Upper lobe of left lung (tissue), 6 donors: ENCODE measurements around the gene DHX40. TPM values are rescaled to one million over a fixed set of nuclear protein-coding genes. Genes with fewer than 3 reads are reported as not detected.

Source experiments
- ATAC-seq, 2 donors: fragments of 200-7000 bp; cut with Tn5 transposase; one replicate each; pipeline ENCODE4 v1.9.1; 2022; ENCODE audit warnings: mild to moderate bottlenecking in 2 of 2, moderate library complexity in 2 of 2; ENCODE audit not compliant: low FRiP score in 2 of 2
- DNase-seq, 2 donors: peaks; one replicate each; pipeline ENCODE4 v3.0.0-alpha.2; 2019 to 2020
- H3K27ac ChIP-seq, 4 donors: fragments of 200-600 bp; sonication (generic); one replicate each; pipeline ENCODE4 v1.5.1; 2016 to 2019
- H3K27me3 ChIP-seq, 4 donors: fragments of 200-600 bp; sonication (generic); one replicate each; pipeline ENCODE4 v1.5.1; 2017 to 2019
- H3K36me3 ChIP-seq, 4 donors: fragments of 200-600 bp; sonication (generic); one replicate each; pipeline ENCODE4 v1.5.1; 2016 to 2019
- H3K4me1 ChIP-seq, 4 donors: fragments of 200-600 bp; sonication (generic); one replicate each; pipeline ENCODE4 v1.5.1; 2018 to 2019
- H3K4me3 ChIP-seq, 4 donors: fragments of 200-600 bp; sonication (generic); one replicate each; pipeline ENCODE4 v1.5.1; 2017 to 2019; ENCODE audit warnings: mild to moderate bottlenecking in 2 of 4, moderate library complexity in 1 of 4
- H3K9me3 ChIP-seq, 4 donors: fragments of 200-600 bp; sonication (generic); one replicate each; pipeline ENCODE4 v1.5.1; 2018 to 2019
- EP300 ChIP-seq, 4 donors: sonication (generic); formaldehyde crosslinking; IDR thresholded peaks; one replicate each; pipeline ENCODE4 v1.5.1; 2017; ENCODE audit warnings: antibody characterized with exemption in 4 of 4, control low read depth in 2 of 4
- POLR2A ChIP-seq, 4 donors: fragments of 450-650 bp; IDR thresholded peaks; one replicate each; pipeline ENCODE4 v1.5.1; 2016 to 2017; ENCODE audit warnings: antibody characterized with exemption in 4 of 4, mild to moderate bottlenecking in 2 of 4
- POLR2AphosphoS5 ChIP-seq, 2 donors: sonication (generic); formaldehyde crosslinking; IDR thresholded peaks; one replicate each; pipeline ENCODE4 v1.5.1; 2017; ENCODE audit warnings: antibody characterized with exemption in 2 of 2
- WGBS, 2 donors: methylation state at CpG; one replicate each; pipeline ENCODE4 v1.1.5; 2017 to 2018; 5-methylcytosine and 5-hydroxymethylcytosine counted together
- total RNA-seq, 6 donors: library from RNA; depleted of rRNA in 4 of 6; stranded (reverse); fragments of >200 nt in 4 of 6; gene quantifications; one replicate each; pipeline versions ENCODE4 v1.1.0 to v1.2.1, GENCODE V29; 2016 to 2021
- TF ChIP-seq, protein P1 (sequence below), 6 experiments: fragments of 450-650 bp in 4 of 6; fragments of 200-600 bp in 2 of 6; sonication (generic) in 2 of 6; IDR thresholded peaks; one replicate each; pipeline ENCODE4 v1.5.1; 2016 to 2019; ENCODE audit warnings: antibody characterized with exemption in 6 of 6
- donor health status: DM: no; HTN: no; CAD: no; lungs with moderate emphysema.
- donor health status: DM: no; HTN: yes; CAD: no; lungs with severe emphysema.

Gene DHX40
- total RNA-seq, 6 donors from 2014 or later = 11.8 to 63.2 (median 21.0) TPM

DNA sequence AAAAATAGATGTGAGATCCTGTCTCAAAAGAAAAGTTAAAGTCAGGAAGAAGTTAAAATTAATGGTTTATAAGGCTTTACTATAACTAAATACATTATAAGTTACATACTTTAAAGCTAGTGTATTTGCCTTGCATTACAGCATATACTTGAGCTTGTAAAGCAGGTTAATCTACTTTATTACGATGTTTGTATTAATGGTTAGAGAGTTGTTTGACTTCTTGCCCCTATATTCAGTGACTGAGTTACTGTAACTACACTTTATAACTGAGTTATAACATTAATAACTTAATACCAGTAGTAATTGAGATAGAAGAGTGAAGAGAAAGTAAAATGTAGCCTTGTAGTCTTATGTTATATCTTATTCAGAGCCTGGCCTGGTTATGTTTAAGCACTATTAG is 77.2 kb downstream of the DHX40 start:
- H3K36me3 ChIP-seq = peaks cover 0 to 35% (median 10%) of the 10 kb centered on the region in 4 donors
- no peak for DNase-seq
- ATAC-seq = no peak
- H3K9me3 ChIP-seq = no peaks in the 10 kb centered on the region
- TF ChIP-seq, protein P1, sequence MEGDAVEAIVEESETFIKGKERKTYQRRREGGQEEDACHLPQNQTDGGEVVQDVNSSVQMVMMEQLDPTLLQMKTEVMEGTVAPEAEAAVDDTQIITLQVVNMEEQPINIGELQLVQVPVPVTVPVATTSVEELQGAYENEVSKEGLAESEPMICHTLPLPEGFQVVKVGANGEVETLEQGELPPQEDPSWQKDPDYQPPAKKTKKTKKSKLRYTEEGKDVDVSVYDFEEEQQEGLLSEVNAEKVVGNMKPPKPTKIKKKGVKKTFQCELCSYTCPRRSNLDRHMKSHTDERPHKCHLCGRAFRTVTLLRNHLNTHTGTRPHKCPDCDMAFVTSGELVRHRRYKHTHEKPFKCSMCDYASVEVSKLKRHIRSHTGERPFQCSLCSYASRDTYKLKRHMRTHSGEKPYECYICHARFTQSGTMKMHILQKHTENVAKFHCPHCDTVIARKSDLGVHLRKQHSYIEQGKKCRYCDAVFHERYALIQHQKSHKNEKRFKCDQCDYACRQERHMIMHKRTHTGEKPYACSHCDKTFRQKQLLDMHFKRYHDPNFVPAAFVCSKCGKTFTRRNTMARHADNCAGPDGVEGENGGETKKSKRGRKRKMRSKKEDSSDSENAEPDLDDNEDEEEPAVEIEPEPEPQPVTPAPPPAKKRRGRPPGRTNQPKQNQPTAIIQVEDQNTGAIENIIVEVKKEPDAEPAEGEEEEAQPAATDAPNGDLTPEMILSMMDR (IDR thresholded peaks at IDR 0.05) = no peak
- TF ChIP-seq EP300 (IDR thresholded peaks at IDR 0.05) (no peak), POLR2AphosphoS5 (IDR thresholded peaks at IDR 0.05) (no peak), POLR2A (IDR thresholded peaks at IDR 0.05) (no peak)
- H3K4me1 ChIP-seq = peaks cover 45 to 56% (median 50%) of the 10 kb centered on the region in 4 donors
- H3K27me3 ChIP-seq = no peaks in the 10 kb centered on the region
- WGBS, 2 donors = 74% methylated on average over 1 of the region's 1 CpG
- no peak overlapping the region for H3K4me3 ChIP-seq
- H3K27ac ChIP-seq = peak overlapping the region in 1 of 4 donors; percentile 49

DNA sequence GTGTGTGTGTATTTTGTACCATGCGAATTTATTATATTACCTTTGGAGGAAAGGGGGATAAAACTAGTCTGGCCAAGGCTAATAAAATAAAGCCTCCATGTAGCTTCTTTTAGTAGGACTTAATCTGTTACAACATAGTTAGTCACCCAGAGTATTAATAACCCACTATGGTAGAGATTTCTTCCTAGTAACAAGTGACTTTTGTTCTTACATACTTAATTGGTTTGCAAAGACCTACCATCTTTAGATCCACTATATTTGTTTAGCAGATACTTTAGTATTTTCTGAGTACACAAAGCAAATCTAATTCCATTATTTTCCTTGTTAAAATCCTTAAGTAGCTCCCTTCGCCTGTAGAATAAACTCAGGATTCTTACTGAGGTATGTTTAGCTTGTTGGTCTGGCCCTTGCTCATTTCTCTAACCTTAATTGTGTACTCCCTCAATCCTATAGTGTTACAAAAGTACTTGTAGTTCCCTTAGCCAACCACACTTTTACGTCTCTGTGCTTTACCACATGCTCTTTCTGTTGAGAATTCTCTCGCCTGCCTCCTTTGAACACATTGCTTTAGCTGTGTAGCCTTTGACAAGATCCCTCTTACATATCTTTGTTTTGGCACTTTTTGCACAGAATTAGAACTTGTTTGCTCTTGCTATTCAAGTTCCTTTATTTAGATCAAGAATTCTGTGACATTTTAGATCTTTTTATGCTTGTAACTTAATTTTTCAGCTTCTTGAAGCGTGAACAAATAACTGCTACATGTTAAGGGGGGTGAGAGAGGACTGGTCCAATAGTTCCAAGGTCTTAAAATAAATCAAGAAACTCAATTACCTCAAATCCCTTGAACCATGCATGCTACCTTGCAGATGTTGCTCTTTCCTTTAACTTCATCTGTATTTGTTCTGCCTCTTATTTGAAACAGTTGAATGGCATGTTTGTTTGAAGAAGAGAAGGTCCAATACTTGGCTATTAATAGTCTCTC is 78.0 kb downstream of the DHX40 start:
- TF ChIP-seq, protein P1 (IDR thresholded peaks at IDR 0.05) = no peak
- TF ChIP-seq EP300 (IDR thresholded peaks at IDR 0.05) = no peak
- no peak for TF ChIP-seq POLR2AphosphoS5 (IDR thresholded peaks at IDR 0.05)
- TF ChIP-seq POLR2A (IDR thresholded peaks at IDR 0.05) = no peak
- H3K4me1 ChIP-seq = peaks cover 39 to 51% (median 45%) of the 10 kb centered on the region in 4 donors

DNA sequence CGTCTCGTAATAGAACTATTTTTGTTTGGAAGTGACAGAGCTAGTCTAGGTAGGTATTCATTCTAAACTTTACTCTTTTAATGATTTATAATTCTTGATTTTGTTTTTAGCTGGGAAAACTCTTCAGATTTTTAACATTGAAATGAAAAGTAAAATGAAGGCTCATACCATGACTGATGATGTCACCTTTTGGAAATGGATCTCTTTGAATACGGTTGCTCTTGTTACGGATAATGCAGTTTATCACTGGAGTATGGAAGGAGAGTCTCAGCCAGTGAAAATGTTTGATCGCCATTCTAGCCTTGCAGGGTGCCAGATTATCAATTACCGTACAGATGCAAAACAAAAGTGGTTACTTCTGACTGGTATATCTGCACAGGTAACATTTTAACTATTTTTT is 81.9 kb downstream of the DHX40 start:
- no peaks in the 10 kb centered on the region for H3K27me3 ChIP-seq
- H3K27ac ChIP-seq = no peak overlapping the region
- H3K36me3 ChIP-seq = peaks cover 25 to 79% (median 41%) of the 10 kb centered on the region in 4 donors
- no peaks in the 10 kb centered on the region for H3K9me3 ChIP-seq
- no peak overlapping the region for H3K4me3 ChIP-seq
- 96 to 97% methylated on average over 6 of the region's 6 CpGs for WGBS, 2 donors
- ATAC-seq (no peak), DNase-seq (no peak)
- peaks cover 13 to 18% (median 16%) of the 10 kb centered on the region in 4 donors for H3K4me1 ChIP-seq
- TF ChIP-seq, protein P1 (IDR thresholded peaks at IDR 0.05) = no peak

More for the DNA sequence above, 78.0 kb downstream of the DHX40 start:
- peak; percentile 50 to 81 for ATAC-seq
- WGBS, 2 donors = 58 to 70% methylated on average over 5 of the region's 5 CpGs
- H3K36me3 ChIP-seq = peaks cover 7 to 43% (median 18%) of the 10 kb centered on the region in 4 donors
- H3K9me3 ChIP-seq = no peaks in the 10 kb centered on the region
- DNase-seq = no peak
- no peaks in the 10 kb centered on the region for H3K27me3 ChIP-seq
- no peak overlapping the region for H3K27ac ChIP-seq
- H3K4me3 ChIP-seq = no peak overlapping the region

DNA sequence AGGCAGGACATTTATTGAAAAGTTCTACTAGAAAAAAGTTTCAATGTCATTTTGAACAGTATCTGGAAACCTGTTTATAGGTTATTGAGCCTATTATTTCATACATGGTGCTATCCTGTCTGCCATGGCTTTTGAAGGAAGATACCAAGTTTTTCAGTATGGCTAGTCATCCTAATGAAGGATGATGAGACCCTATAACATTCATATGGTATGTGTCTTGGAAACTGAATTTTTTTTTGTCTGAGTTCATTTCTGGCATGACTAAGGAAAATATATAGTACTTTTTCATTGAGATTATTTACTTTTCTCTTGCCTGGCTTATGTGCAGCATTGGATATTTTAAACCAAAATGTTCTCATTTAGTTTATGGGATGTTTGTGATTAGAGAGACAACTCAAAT is 84.5 kb downstream of the DHX40 start:
- Histone ChIP-seq H3K4me3 (no peak overlapping the region), H3K27ac (no peak overlapping the region), H3K4me1 (no peaks in the 10 kb centered on the region), H3K36me3 (peaks cover 25 to 97% (median 60%) of the 10 kb centered on the region in 4 donors), H3K27me3 (no peaks in the 10 kb centered on the region), H3K9me3 (no peaks in the 10 kb centered on the region)
- DNase-seq (no peak), ATAC-seq (no peak)
- TF ChIP-seq EP300 (IDR thresholded peaks at IDR 0.05) (no peak), POLR2AphosphoS5 (IDR thresholded peaks at IDR 0.05) (no peak), POLR2A (IDR thresholded peaks at IDR 0.05) (no peak)
- TF ChIP-seq, protein P1 (IDR thresholded peaks at IDR 0.05) = no peak
